Tibial nerve (tissue), 4 donors: Measurements from ENCODE around the gene RGS9. TPM values are rescaled to one million over a fixed set of nuclear protein-coding genes. Genes with fewer than 3 reads are reported as not detected.

ENCODE experiments used
- DNase-seq, 2 donors: peaks; one replicate each; pipeline ENCODE4 v3.0.0-alpha.2; 2019; ENCODE audit warnings: low spot score in 2 of 2
- H3K27ac ChIP-seq, 4 donors: fragments of 200-600 bp; sonication (generic) in 3 of 4; one replicate each; pipeline ENCODE4 v1.5.1; 2017 to 2019; ENCODE audit warnings: mild to moderate bottlenecking in 1 of 4
- H3K27me3 ChIP-seq, 2 donors: fragments of 200-600 bp; sonication (generic) in 1 of 2; one replicate each; pipeline versions ENCODE4 v1.5.1 to v1.6.0; 2017 to 2019
- H3K36me3 ChIP-seq, 3 donors: fragments of 200-600 bp; sonication (generic); one replicate each; pipeline ENCODE4 v1.5.1; 2018 to 2019
- H3K4me1 ChIP-seq, 4 donors: fragments of 200-600 bp; sonication (generic) in 3 of 4; one replicate each; pipeline ENCODE4 v1.5.1; 2017 to 2019
- H3K4me3 ChIP-seq, 4 donors: fragments of 200-600 bp; sonication (generic) in 3 of 4; one replicate each; pipeline ENCODE4 v1.5.1; 2017 to 2019; ENCODE audit warnings: mild to moderate bottlenecking in 1 of 4, moderate library complexity in 1 of 4
- H3K9me3 ChIP-seq, 4 donors: fragments of 200-600 bp; sonication (generic) in 3 of 4; one replicate each; pipeline ENCODE4 v1.5.1; 2017 to 2019
- CTCF ChIP-seq, 5 experiments: fragments of 200-600 bp in 3 of 5; fragments of 450-650 bp in 2 of 5; sonication (generic) in 3 of 5; IDR thresholded peaks; one replicate each; pipeline ENCODE4 v1.5.1; 2016 to 2019; ENCODE audit warnings: antibody characterized with exemption in 5 of 5, mild to moderate bottlenecking in 3 of 5, moderate library complexity in 2 of 5
- EP300 ChIP-seq, 2 donors: sonication (generic); formaldehyde crosslinking; IDR thresholded peaks; one replicate each; pipeline ENCODE4 v1.6.1; 2017; ENCODE audit warnings: antibody characterized with exemption in 2 of 2, mild to moderate bottlenecking in 1 of 2
- POLR2A ChIP-seq, 2 donors: fragments of 450-650 bp; IDR thresholded peaks; one replicate each; pipeline ENCODE4 v1.6.1; 2017; ENCODE audit warnings: antibody characterized with exemption in 2 of 2, mild to moderate bottlenecking in 2 of 2, moderate library complexity in 2 of 2
- WGBS, 2 donors: methylation state at CpG; one replicate each; pipeline ENCODE4 v1.1.5; 2018; 5-methylcytosine and 5-hydroxymethylcytosine counted together
- total RNA-seq, 4 donors: library from RNA; depleted of rRNA; stranded (reverse); fragments of >200 nt; gene quantifications; one replicate each; pipeline ENCODE4 v1.1.0, GENCODE V29; 2016

Gene RGS9
- total RNA-seq, 4 donors from 2014 or later, result 10.7 to 15.3 (median 11.3) TPM

GRCh38 chr17:65156185-65156834, 19.1 kb downstream of the RGS9 start:
- 92 to 93% methylated on average over 21 of the region's 21 CpGs for WGBS, 2 donors
- TF ChIP-seq POLR2A (IDR thresholded peaks at IDR 0.05) (no peak), CTCF (IDR thresholded peaks at IDR 0.05) (no peak), EP300 (IDR thresholded peaks at IDR 0.05) (no peak)

GRCh38 chr17:65156835-65157565, 19.8 kb downstream of the RGS9 start:
- peaks cover 0 to 43% (median 0%) of the 10 kb centered on the region in 3 donors for H3K36me3 ChIP-seq
- H3K4me3 ChIP-seq, result no peak overlapping the region
- H3K4me1 ChIP-seq, result no peaks in the 10 kb centered on the region
- TF ChIP-seq POLR2A (IDR thresholded peaks at IDR 0.05), result no peak
- no peak for TF ChIP-seq EP300 (IDR thresholded peaks at IDR 0.05)
- no peak for TF ChIP-seq CTCF (IDR thresholded peaks at IDR 0.05)
- no peak overlapping the region for H3K27ac ChIP-seq
- H3K27me3 ChIP-seq, result no peaks in the 10 kb centered on the region
- DNase-seq, result no peak
- WGBS, 2 donors, result 87 to 89% methylated on average over 12 to 14 of the region's 14 CpGs
- H3K9me3 ChIP-seq, result no peaks in the 10 kb centered on the region

More at GRCh38 chr17:65156185-65156834, 19.1 kb downstream of the RGS9 start:
- Histone ChIP-seq H3K27me3 (no peaks in the 10 kb centered on the region), H3K9me3 (no peaks in the 10 kb centered on the region), H3K27ac (peak overlapping the region in 1 of 4 donors; percentile 5), H3K4me1 (no peaks in the 10 kb centered on the region), H3K4me3 (no peak overlapping the region), H3K36me3 (peaks cover 0 to 38% (median 0%) of the 10 kb centered on the region in 3 donors)
- no peak for DNase-seq

GRCh38 chr17:65158041-65158440, 20.9 kb downstream of the RGS9 start:
- H3K36me3 ChIP-seq, result peaks cover 0 to 43% (median 0%) of the 10 kb centered on the region in 3 donors
- DNase-seq, result no peak
- H3K27me3 ChIP-seq, result no peaks in the 10 kb centered on the region
- H3K27ac ChIP-seq, result no peak overlapping the region
- H3K9me3 ChIP-seq, result no peaks in the 10 kb centered on the region
- no peaks in the 10 kb centered on the region for H3K4me1 ChIP-seq
- H3K4me3 ChIP-seq, result no peak overlapping the region
- WGBS, 2 donors, result 77 to 85% methylated on average over 11 of the region's 11 CpGs
- TF ChIP-seq CTCF (IDR thresholded peaks at IDR 0.05) (no peak), EP300 (IDR thresholded peaks at IDR 0.05) (no peak), POLR2A (IDR thresholded peaks at IDR 0.05) (no peak)

- WGBS, 2 donors, result 94 to 97% methylated on average over 2 of the region's 2 CpGs
- H3K27me3 ChIP-seq, result no peaks in the 10 kb centered on the region
- no peak for DNase-seq
- H3K4me1 ChIP-seq, result no peaks in the 10 kb centered on the region
- H3K36me3 ChIP-seq, result peaks cover 0 to 38% (median 0%) of the 10 kb centered on the region in 3 donors
- TF ChIP-seq CTCF (IDR thresholded peaks at IDR 0.05), result no peak
- TF ChIP-seq POLR2A (IDR thresholded peaks at IDR 0.05), result no peak
- no peak for TF ChIP-seq EP300 (IDR thresholded peaks at IDR 0.05)
- H3K4me3 ChIP-seq, result no peak overlapping the region
- H3K27ac ChIP-seq, result no peak overlapping the region
- H3K9me3 ChIP-seq, result no peaks in the 10 kb centered on the region
These were observed 21.5 kb downstream of the RGS9 start for GRCh38 chr17:65158622-65159021.

- Histone ChIP-seq H3K27me3 (no peaks in the 10 kb centered on the region), H3K36me3 (peaks cover 0 to 39% (median 0%) of the 10 kb centered on the region in 3 donors), H3K9me3 (no peaks in the 10 kb centered on the region), H3K4me1 (no peaks in the 10 kb centered on the region), H3K27ac (no peak overlapping the region), H3K4me3 (no peak overlapping the region)
- WGBS, 2 donors, result 74 to 79% methylated on average over 6 of the region's 6 CpGs
- TF ChIP-seq POLR2A (IDR thresholded peaks at IDR 0.05) (no peak), EP300 (IDR thresholded peaks at IDR 0.05) (no peak), CTCF (IDR thresholded peaks at IDR 0.05) (no peak)
- DNase-seq, result no peak
These were observed 23.3 kb downstream of the RGS9 start for GRCh38 chr17:65160516-65160915.
